KMS-11 (cell line): ENCODE data around the gene SLC2A8.

Source experiments
- H2AFZ ChIP-seq: fragments of 200-600 bp; sonication (generic); 2 replicates; pipeline ENCODE4 v1.6.1; 2016; ENCODE audit warnings: antibody characterized with exemption, mixed run types, low read depth
- H3K27ac ChIP-seq: fragments of 200-600 bp; sonication (generic); 2 replicates; pipeline ENCODE4 v1.6.1; 2016; ENCODE audit warnings: mild to moderate bottlenecking, mixed run types
- H3K27me3 ChIP-seq: fragments of 200-600 bp; sonication (generic); 2 replicates; pipeline ENCODE4 v1.6.1; 2017; ENCODE audit warnings: mild to moderate bottlenecking, low read depth, mixed run types, moderate library complexity; ENCODE audit not compliant: insufficient read depth
- H3K36me3 ChIP-seq: fragments of 200-600 bp; sonication (generic); 2 replicates; pipeline ENCODE4 v1.6.1; 2017; ENCODE audit warnings: mild to moderate bottlenecking, mixed run types; ENCODE audit not compliant: insufficient read depth
- H3K4me1 ChIP-seq: fragments of 200-600 bp; sonication (generic); 2 replicates; pipeline ENCODE4 v1.6.1; 2016; ENCODE audit warnings: mild to moderate bottlenecking, low read depth, mixed run types; ENCODE audit not compliant: poor library complexity, severe bottlenecking
- H3K4me2 ChIP-seq: fragments of 200-600 bp; sonication (generic); 2 replicates; pipeline ENCODE4 v1.7.0; 2016; ENCODE audit warnings: mild to moderate bottlenecking, mixed run types
- H3K4me3 ChIP-seq: fragments of 200-600 bp; sonication (generic); IDR thresholded peaks from 2 replicates; pipeline ENCODE4 v1.6.1; 2017; ENCODE audit warnings: low read depth, low read length, mixed read lengths; ENCODE audit not compliant: insufficient read depth
- H3K79me2 ChIP-seq: fragments of 200-600 bp; sonication (generic); 2 replicates; pipeline ENCODE4 v1.6.1; 2016; ENCODE audit warnings: low read depth, mixed run types; ENCODE audit not compliant: insufficient read depth
- H3K9ac ChIP-seq: fragments of 200-600 bp; sonication (generic); 2 replicates; pipeline ENCODE4 v1.6.1; 2016; ENCODE audit warnings: mild to moderate bottlenecking, mixed run types
- H4K20me1 ChIP-seq: fragments of 200-600 bp; sonication (generic); 2 replicates; pipeline ENCODE4 v1.6.1; 2016; ENCODE audit warnings: mild to moderate bottlenecking, mixed run types; ENCODE audit not compliant: insufficient read depth
- TF ChIP-seq, protein P1 (sequence below): fragments of 200-600 bp; sonication (generic); conservative IDR thresholded peaks from 2 replicates; pipeline ENCODE4 v1.6.1; 2017; ENCODE audit warnings: low read depth, mild to moderate bottlenecking, antibody characterized with exemption, low read length, moderate library complexity, mixed read lengths

Gene SLC2A8

DNA sequence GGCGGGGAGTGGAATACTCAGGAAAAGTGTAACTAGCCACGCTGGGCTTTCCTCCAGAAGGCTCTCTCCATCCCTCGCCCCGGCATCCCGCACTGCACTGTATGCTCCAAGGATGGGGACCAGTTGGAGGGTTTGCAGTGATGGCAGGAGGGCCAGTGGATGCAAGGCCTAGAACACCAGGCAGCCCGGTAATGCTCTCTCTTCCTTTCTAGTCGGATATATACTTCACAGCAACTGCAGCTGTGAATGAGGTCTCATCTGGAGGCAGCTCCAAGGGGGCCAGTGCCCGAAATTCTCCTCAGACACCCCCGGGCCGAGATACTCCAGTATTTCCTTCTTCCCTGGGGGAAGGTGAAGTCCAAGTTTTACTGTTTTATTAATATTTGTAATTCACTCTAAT is 10.0 kb upstream of the SLC2A8 start:
- no peak overlapping the region for H3K4me3 ChIP-seq
- no peaks in the 10 kb centered on the region for H3K27me3 ChIP-seq
- peak overlapping the region; percentile 100; the same call in 1 of the 2 replicates for H3K27ac ChIP-seq
- TF ChIP-seq, protein P1, sequence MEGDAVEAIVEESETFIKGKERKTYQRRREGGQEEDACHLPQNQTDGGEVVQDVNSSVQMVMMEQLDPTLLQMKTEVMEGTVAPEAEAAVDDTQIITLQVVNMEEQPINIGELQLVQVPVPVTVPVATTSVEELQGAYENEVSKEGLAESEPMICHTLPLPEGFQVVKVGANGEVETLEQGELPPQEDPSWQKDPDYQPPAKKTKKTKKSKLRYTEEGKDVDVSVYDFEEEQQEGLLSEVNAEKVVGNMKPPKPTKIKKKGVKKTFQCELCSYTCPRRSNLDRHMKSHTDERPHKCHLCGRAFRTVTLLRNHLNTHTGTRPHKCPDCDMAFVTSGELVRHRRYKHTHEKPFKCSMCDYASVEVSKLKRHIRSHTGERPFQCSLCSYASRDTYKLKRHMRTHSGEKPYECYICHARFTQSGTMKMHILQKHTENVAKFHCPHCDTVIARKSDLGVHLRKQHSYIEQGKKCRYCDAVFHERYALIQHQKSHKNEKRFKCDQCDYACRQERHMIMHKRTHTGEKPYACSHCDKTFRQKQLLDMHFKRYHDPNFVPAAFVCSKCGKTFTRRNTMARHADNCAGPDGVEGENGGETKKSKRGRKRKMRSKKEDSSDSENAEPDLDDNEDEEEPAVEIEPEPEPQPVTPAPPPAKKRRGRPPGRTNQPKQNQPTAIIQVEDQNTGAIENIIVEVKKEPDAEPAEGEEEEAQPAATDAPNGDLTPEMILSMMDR = no peak
- no peaks in the 10 kb centered on the region for H3K36me3 ChIP-seq
- H3K9ac ChIP-seq = no peak overlapping the region
- H3K79me2 ChIP-seq = no peaks in the 10 kb centered on the region
- peak overlapping the region; percentile 71; the same call in 1 of the 2 replicates for H3K4me2 ChIP-seq
- H4K20me1 ChIP-seq = no peaks in the 10 kb centered on the region
- peaks cover 87% of the 10 kb centered on the region for H3K4me1 ChIP-seq
- no peak overlapping the region for H2AFZ ChIP-seq

DNA sequence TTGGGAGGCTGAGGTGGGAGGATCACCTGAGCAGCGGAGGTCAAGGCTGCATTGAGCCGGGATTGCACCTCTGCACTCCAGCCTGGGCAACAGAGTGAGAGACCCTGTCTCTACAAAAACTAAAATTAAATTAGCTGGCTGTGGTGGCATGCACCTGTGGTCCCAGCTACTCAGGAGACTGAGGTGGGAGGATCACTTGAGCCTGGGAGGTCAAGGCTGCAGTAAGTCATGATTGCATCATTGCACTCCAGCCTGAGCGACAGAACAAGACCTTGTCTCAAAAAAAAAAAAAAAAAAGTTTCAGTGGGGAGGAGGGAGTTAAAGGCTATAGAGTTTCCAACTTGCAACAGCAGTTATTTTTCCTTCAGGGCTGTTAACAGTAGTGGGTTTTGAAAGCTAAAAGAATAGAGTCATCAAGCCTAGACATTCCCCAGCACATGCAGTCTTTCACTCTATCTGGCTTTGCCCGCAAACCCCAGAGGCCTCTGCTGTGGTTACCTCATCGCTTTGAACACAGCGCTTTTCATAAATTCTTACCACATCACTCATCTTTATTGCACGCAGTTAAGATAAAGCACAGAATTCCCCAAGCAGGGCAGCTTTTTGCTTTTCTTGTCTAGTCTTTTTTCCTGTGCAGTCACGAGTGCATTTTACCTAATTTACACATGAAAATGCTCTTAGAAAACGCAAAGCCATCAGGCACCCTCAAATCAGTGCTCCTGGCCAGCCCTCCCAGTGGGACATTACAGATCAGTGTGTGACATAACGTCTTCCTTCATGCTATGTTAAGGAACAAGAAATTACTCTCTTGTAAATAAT is 8.7 kb upstream of the SLC2A8 start:
- H2AFZ ChIP-seq = peak overlapping the region; percentile 38; the same call in 1 of the 2 replicates
- TF ChIP-seq, protein P1 = no peak
- no peak overlapping the region for H3K4me3 ChIP-seq
- H3K4me1 ChIP-seq = peaks cover 97% of the 10 kb centered on the region
- H3K36me3 ChIP-seq = no peaks in the 10 kb centered on the region
- peak overlapping the region; percentile 84 for H3K9ac ChIP-seq
- H3K27ac ChIP-seq = peak overlapping the region; percentile 100
- H4K20me1 ChIP-seq = no peaks in the 10 kb centered on the region
- H3K4me2 ChIP-seq = peak overlapping the region; percentile 89
- no peaks in the 10 kb centered on the region for H3K79me2 ChIP-seq
- H3K27me3 ChIP-seq = no peaks in the 10 kb centered on the region

DNA sequence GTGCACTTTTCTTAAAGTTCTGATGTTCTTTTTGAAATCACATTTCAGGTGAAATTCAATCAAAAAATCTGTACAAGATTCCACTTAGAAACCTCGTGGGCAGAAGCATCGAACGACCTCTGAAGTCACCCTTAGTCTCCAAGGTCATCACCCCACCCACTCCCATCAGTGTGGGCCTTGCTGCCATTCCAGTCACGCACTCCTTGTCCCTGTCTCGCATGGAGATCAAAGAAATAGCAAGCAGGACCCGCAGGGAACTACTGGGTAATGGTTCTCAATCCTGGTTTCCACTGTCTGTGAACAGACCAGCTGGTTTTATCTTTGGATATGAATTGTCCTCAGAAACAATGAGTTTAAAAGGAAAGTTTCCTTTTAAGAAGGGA is 8.1 kb upstream of the SLC2A8 start:
- Histone ChIP-seq H2AFZ (peak overlapping the region; percentile 38), H3K4me2 (peak overlapping the region; percentile 89), H3K36me3 (no peaks in the 10 kb centered on the region), H4K20me1 (no peaks in the 10 kb centered on the region), H3K4me1 (peaks cover 97% of the 10 kb centered on the region), H3K9ac (peak overlapping the region; percentile 84), H3K27ac (peak overlapping the region; percentile 100), H3K27me3 (no peaks in the 10 kb centered on the region), H3K4me3 (no peak overlapping the region), H3K79me2 (no peaks in the 10 kb centered on the region)
- TF ChIP-seq, protein P1 = no peak

DNA sequence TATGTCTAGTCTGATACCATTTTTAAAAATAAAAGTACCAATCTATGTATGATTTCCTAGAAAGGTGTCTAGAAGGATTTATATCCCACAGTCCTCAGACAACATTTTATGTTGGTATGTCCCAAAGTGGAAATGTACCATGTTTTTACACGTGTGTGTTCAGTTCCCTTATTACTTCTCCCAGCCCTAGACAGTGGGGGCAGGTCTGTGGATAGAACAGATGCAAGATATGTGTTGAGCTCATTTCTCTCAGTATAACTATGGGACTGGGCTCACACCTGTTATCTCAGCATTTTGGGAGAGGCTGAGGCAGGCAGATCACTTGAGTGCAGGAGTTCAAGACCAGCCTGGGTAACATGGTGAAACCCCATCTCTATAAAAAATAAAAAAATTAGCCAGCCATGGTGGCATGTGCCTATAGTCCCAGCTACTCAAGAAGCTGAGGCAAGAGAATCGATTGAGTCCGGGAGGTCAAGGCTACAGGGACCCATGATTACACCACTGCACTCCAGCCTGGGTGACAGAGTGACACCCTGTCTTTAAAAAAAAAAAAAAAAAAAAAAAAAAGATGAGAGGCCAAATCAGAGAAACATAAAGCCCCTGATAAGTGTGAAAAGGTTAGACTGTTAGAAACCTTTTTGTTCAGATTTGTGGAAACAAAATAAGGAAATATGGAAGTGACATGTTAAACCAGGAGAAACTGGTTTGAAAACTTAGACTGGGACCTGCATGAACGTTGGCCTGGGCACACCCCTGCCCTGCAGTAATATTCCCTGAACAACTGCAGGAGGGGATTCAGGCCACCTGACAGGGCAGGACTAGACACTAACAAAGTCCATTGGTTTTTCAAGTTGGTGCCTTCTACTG is 7.4 kb upstream of the SLC2A8 start:
- Histone ChIP-seq H2AFZ (peak overlapping the region; percentile 38; the same call in 1 of the 2 replicates), H3K4me1 (peaks cover 97% of the 10 kb centered on the region), H3K27ac (peak overlapping the region; percentile 100), H3K79me2 (no peaks in the 10 kb centered on the region), H4K20me1 (no peaks in the 10 kb centered on the region), H3K9ac (peak overlapping the region; percentile 84), H3K36me3 (no peaks in the 10 kb centered on the region), H3K4me3 (no peak overlapping the region), H3K4me2 (peak overlapping the region; percentile 89), H3K27me3 (no peaks in the 10 kb centered on the region)
- TF ChIP-seq, protein P1 = no peak
